GM23338 (cell line): ENCODE measurements around the gene TTC13. TPM values are rescaled to one million over a fixed set of nuclear protein-coding genes. Genes with fewer than 3 reads are reported as not detected.

Source experiments
- ATAC-seq: fragments of 200-7000 bp; cut with Tn5 transposase; 3 replicates; pipeline ENCODE4 v1.9.1; 2020
- DNase-seq: peaks from one replicate; pipeline ENCODE4 v3.0.0-alpha.2; 2015; ENCODE audit warnings: low spot score
- H2AFZ ChIP-seq: fragments of 200-600 bp; sonication (generic); 2 replicates; pipeline ENCODE4 v1.8.0; 2016; ENCODE audit warnings: antibody characterized with exemption, mild to moderate bottlenecking, moderate library complexity
- H3F3A ChIP-seq: fragments of 200-600 bp; sonication (generic); replicated peaks from 2 replicates; pipeline ENCODE4 v1.8.0; 2017; ENCODE audit warnings: antibody characterized with exemption, mixed run types, low read depth
- H3K27ac ChIP-seq: fragments of 200-600 bp; sonication (generic); 2 replicates; pipeline ENCODE4 v1.6.1; 2016; ENCODE audit warnings: low read depth
- H3K27me3 ChIP-seq: fragments of 200-600 bp; sonication (generic); 2 replicates; pipeline ENCODE4 v1.8.0; 2016; ENCODE audit warnings: mild to moderate bottlenecking, mixed run types, moderate library complexity; ENCODE audit not compliant: insufficient read depth
- H3K36me3 ChIP-seq: fragments of 200-600 bp; sonication (generic); 2 replicates; pipeline ENCODE4 v1.8.0; 2016; ENCODE audit warnings: mild to moderate bottlenecking; ENCODE audit not compliant: insufficient read depth
- H3K4me1 ChIP-seq: fragments of 200-600 bp; sonication (generic); 2 replicates; pipeline ENCODE4 v1.8.0; 2016; ENCODE audit warnings: mild to moderate bottlenecking, moderate library complexity; ENCODE audit not compliant: insufficient read depth
- H3K4me2 ChIP-seq: fragments of 200-600 bp; sonication (generic); 2 replicates; pipeline ENCODE4 v1.7.1; 2017; ENCODE audit warnings: mixed run types
- H3K4me3 ChIP-seq: fragments of 200-600 bp; sonication (generic); 2 replicates; pipeline ENCODE4 v1.6.1; 2016; ENCODE audit warnings: mixed run types
- H3K79me2 ChIP-seq: fragments of 200-600 bp; sonication (generic); replicated peaks from 2 replicates; pipeline ENCODE4 v1.8.0; 2017; ENCODE audit warnings: mild to moderate bottlenecking; ENCODE audit not compliant: insufficient read depth
- H3K9me2 ChIP-seq: fragments of 200-600 bp; sonication (generic); 2 replicates; pipeline ENCODE4 v1.8.0; 2017; ENCODE audit not compliant: insufficient read depth
- H4K20me1 ChIP-seq: fragments of 200-600 bp; sonication (generic); replicated peaks from 2 replicates; pipeline ENCODE4 v1.8.0; 2017; ENCODE audit warnings: mild to moderate bottlenecking; ENCODE audit not compliant: insufficient read depth
- H3K27ac Mint-ChIP-seq: 2 replicates; pipeline ENCODE4 v1.8.0; 2020; ENCODE audit warnings: inconsistent platforms, mild to moderate bottlenecking, moderate library complexity, mixed read lengths
- H3K27me3 Mint-ChIP-seq: 3 replicates; pipeline ENCODE4 v1.8.0; 2022; ENCODE audit warnings: low read depth, mild to moderate bottlenecking, moderate library complexity, mixed read lengths, inconsistent platforms; ENCODE audit not compliant: insufficient read depth, poor library complexity
- H3K36me3 Mint-ChIP-seq: 3 replicates; pipeline ENCODE4 v1.8.0; 2021; ENCODE audit warnings: low read depth, mild to moderate bottlenecking, inconsistent platforms, moderate library complexity, mixed read lengths
- H3K4me1 Mint-ChIP-seq: 3 replicates; pipeline ENCODE4 v1.8.0; 2020; ENCODE audit warnings: mild to moderate bottlenecking, inconsistent platforms, mixed read lengths
- H3K4me3 Mint-ChIP-seq: 3 replicates; pipeline ENCODE4 v1.8.0; 2021; ENCODE audit warnings: moderate library complexity, mild to moderate bottlenecking, inconsistent platforms, mixed read lengths
- H3K9me3 Mint-ChIP-seq: 3 replicates; pipeline ENCODE4 v1.8.0; 2020; ENCODE audit warnings: moderate library complexity, mild to moderate bottlenecking, inconsistent platforms, mixed read lengths
- CREB1 ChIP-seq: fragments of 250-450 bp; sonication (Bioruptor Pico); IDR thresholded peaks from 2 replicates; pipeline ENCODE4 v1.5.0; 2020; ENCODE audit warnings: low read depth, mild to moderate bottlenecking, moderate library complexity
- CTCF ChIP-seq, 2 experiments: fragments of 200-600 bp in 1 of 2; sonication (generic) in 1 of 2; conservative IDR thresholded peaks; 2 replicates each; pipeline versions ENCODE4 v1.5.1 to v1.6.1; 2016 to 2017; ENCODE audit warnings: antibody characterized with exemption in 2 of 2, low read depth in 2 of 2, mild to moderate bottlenecking in 2 of 2, moderate library complexity in 1 of 2
- EZH2 ChIP-seq: fragments of 200-600 bp; sonication (generic); IDR thresholded peaks from one replicate; pipeline ENCODE4 v1.8.0; 2017; ENCODE audit warnings: antibody characterized with exemption, mild to moderate bottlenecking, low read depth; ENCODE audit not compliant: unreplicated experiment
- REST ChIP-seq: IDR thresholded peaks from one replicate; pipeline ENCODE4 v1.6.1; 2018; ENCODE audit warnings: antibody characterized with exemption; ENCODE audit not compliant: unreplicated experiment
- ZNF114 ChIP-seq: fragments of 250-450 bp; sonication (Bioruptor Pico); IDR thresholded peaks from 2 replicates; pipeline ENCODE4 v1.5.0; 2020; ENCODE audit warnings: mild to moderate bottlenecking, moderate library complexity
- polyA plus RNA-seq: library from polyadenylated mRNA; unstranded; fragments of >200 nt; fragmentation: Nextera tagmentation; extraction: Ambion mirVana; gene quantifications from 2 replicates; pipeline ENCODE4 v1.2.1, GENCODE V29; 2016
- total RNA-seq: library from RNA; depleted of rRNA; stranded (reverse); fragments of >200 nt; shearing (Covaris generic); gene quantifications from 2 replicates; pipeline ENCODE4 v1.2.3, GENCODE V29; 2014

Gene TTC13
- total and polyA plus RNA-seq, 2 experiments from 2014 or later: 3.8 to 9.4 TPM

GRCh38 chr1:231000639-231001038 lies 22.0 kb upstream of the TTC13 start:
- ATAC-seq (no peak), DNase-seq (no peak)
- Histone ChIP-seq H3K36me3 (0 out of 2 replicates have a peak, but pooled peaks cover 6% of the 10 kb centered on the region), H3K79me2 (no peaks in the 10 kb centered on the region), H3K27ac (no peak overlapping the region), H3K9me2 (no peaks in the 10 kb centered on the region), H3K4me3 (no peak overlapping the region), H2AFZ (no peak overlapping the region), H3K4me1 (no peaks in the 10 kb centered on the region), H4K20me1 (no peaks in the 10 kb centered on the region; the same call in 1 of the 2 replicates), H3K4me2 (no peak overlapping the region), H3F3A (no peaks in the 10 kb centered on the region), H3K27me3 (no peaks in the 10 kb centered on the region)
- peaks cover 39% of the 10 kb centered on the region for H3K36me3 Mint-ChIP-seq
- no peaks in the 10 kb centered on the region for H3K4me1 Mint-ChIP-seq
- H3K27me3 Mint-ChIP-seq: peaks cover 1% of the 10 kb centered on the region
- H3K9me3 Mint-ChIP-seq: peaks cover 35% of the 10 kb centered on the region
- no peak overlapping the region for H3K27ac Mint-ChIP-seq
- TF ChIP-seq ZNF114 (CRISPR knock-in tag): no peak
- no peak overlapping the region for H3K4me3 Mint-ChIP-seq

GRCh38 chr1:231000201-231000600 lies 21.5 kb upstream of the TTC13 start:
- Mint-ChIP-seq H3K4me3 (no peak overlapping the region), H3K27ac (no peak overlapping the region), H3K27me3 (peaks cover 1% of the 10 kb centered on the region), H3K9me3 (peaks cover 31% of the 10 kb centered on the region), H3K4me1 (no peaks in the 10 kb centered on the region), H3K36me3 (peaks cover 39% of the 10 kb centered on the region)
- H4K20me1 ChIP-seq: no peaks in the 10 kb centered on the region; the same call in 1 of the 2 replicates
- no peak overlapping the region for H2AFZ ChIP-seq
- H3F3A ChIP-seq: no peaks in the 10 kb centered on the region
- no peaks in the 10 kb centered on the region for H3K79me2 ChIP-seq
- ATAC-seq: no peak
- H3K27me3 ChIP-seq: no peaks in the 10 kb centered on the region
- H3K9me2 ChIP-seq: no peaks in the 10 kb centered on the region
- H3K4me1 ChIP-seq: no peaks in the 10 kb centered on the region
- H3K27ac ChIP-seq: no peak overlapping the region
- H3K4me3 ChIP-seq: no peak overlapping the region
- 0 out of 2 replicates have a peak, but pooled peaks cover 6% of the 10 kb centered on the region for H3K36me3 ChIP-seq
- no peak for DNase-seq
- TF ChIP-seq EZH2: no peak
- TF ChIP-seq CTCF (conservative IDR thresholded peaks at IDR 0.05; ENCODE audit: low read depth in 2 of 2): no peak
- TF ChIP-seq REST: no peak
- no peak for TF ChIP-seq CREB1
- H3K4me2 ChIP-seq: no peak overlapping the region
